Ovary (tissue), 9 donors: ENCODE data around the gene SCG5. TPM values are rescaled to one million over a fixed set of nuclear protein-coding genes. Genes with fewer than 3 reads are reported as not detected.

Experiments used
- DNase-seq, 5 donors: peaks; one replicate each; pipeline ENCODE4 v3.0.0-alpha.2; 2019 to 2020
- H3K27ac ChIP-seq, 2 donors: fragments of 200-600 bp; one replicate each; pipeline versions ENCODE4 v1.5.1 to v1.8.0; 2019 to 2022
- H3K27me3 ChIP-seq: fragments of 200-600 bp; one replicate; pipeline ENCODE4 v1.8.0; 2022
- H3K36me3 ChIP-seq: fragments of 200-600 bp; sonication (generic); one replicate; pipeline ENCODE4 v1.5.1; 2019
- H3K4me1 ChIP-seq: one replicate; pipeline ENCODE4 v1.8.1; 2013; ENCODE audit warnings: mild to moderate bottlenecking, moderate library complexity; ENCODE audit not compliant: insufficient read depth
- H3K4me3 ChIP-seq: fragments of 200-600 bp; sonication (generic); one replicate; pipeline ENCODE4 v1.5.1; 2017
- H3K9me3 ChIP-seq, 2 donors: fragments of 200-600 bp in 1 of 2; sonication (generic) in 1 of 2; one replicate each; pipeline versions ENCODE4 v1.5.1 to v1.8.1; 2013 to 2019; ENCODE audit warnings: mild to moderate bottlenecking in 1 of 2, moderate library complexity in 1 of 2
- CTCF ChIP-seq, 3 donors: fragments of 450-650 bp in 2 of 3; fragments of 200-600 bp in 1 of 3; IDR thresholded peaks; one replicate each; pipeline versions ENCODE4 v1.5.1 to v1.8.0; 2016 to 2022; ENCODE audit warnings: antibody characterized with exemption in 3 of 3, mild to moderate bottlenecking in 1 of 3
- EP300 ChIP-seq: sonication (generic); formaldehyde crosslinking; IDR thresholded peaks from one replicate; pipeline ENCODE4 v1.6.1; 2017; ENCODE audit warnings: antibody characterized with exemption
- POLR2A ChIP-seq: fragments of 450-650 bp; IDR thresholded peaks from one replicate; pipeline ENCODE4 v1.6.1; 2017; ENCODE audit warnings: antibody characterized with exemption, mild to moderate bottlenecking, moderate library complexity
- WGBS, 3 donors: extraction: QIAGEN DNeasy Blood & Tissue Kit in 1 of 3; methylation state at CpG; one replicate each; pipeline versions ENCODE4 v1.1.5 to v1.1.7; 2013 to 2017; 5-methylcytosine and 5-hydroxymethylcytosine counted together
- intact Hi-C, 4 donors: fragments of 100-400 bp; cut with DNase I; formaldehyde crosslinking; loops; one replicate each; pipeline versions ENCODE4 v1.11.0 to v1.15.1; 2022 to 2023
- polyA plus RNA-seq, 2 donors: library from polyadenylated mRNA; stranded (reverse); fragments of 200-250 nt in 1 of 2; fragments of 350-450 nt in 1 of 2; fragmentation: Illumina TruSeq in 1 of 2; extraction: RNeasy Lipid Tissue Mini Kit (QIAGEN cat#74804) in 1 of 2; gene quantifications; one replicate each; pipeline ENCODE4 v1.2.3, GENCODE V29; 2013 to 2014
- total RNA-seq, 7 donors: library from RNA; depleted of rRNA in 2 of 7; stranded (reverse); fragments of >200 nt in 2 of 7; fragmentation: NEBNext Ultra II Directional in 3 of 7; extraction: Animal tissue kit (Norgen Biotek cat#: 25700) in 3 of 7; gene quantifications; one replicate each; pipeline versions ENCODE4 v1.1.0 to v1.2.4, GENCODE V29; 2016 to 2023
- donor health status: DM: no; HTN: no; CAD: no; lungs with moderate emphysema.
- donor health status: DM: no; HTN: no; CAD: no.
- donor health status: Bipolar disorder and iron deficiency.
- donor health status: DM: yes; HTN: yes; CAD: no.
- donor health status: DM: no; HTN: no; CAD: no.
- donor health status: DM: yes; HTN: yes; CAD: no.

SCG5 gene
- total and polyA plus RNA-seq, 9 donors: 0.63 to 34.1 (median 3.7) TPM; not detected in 1

- Histone ChIP-seq H3K27me3 (no peaks in the 10 kb centered on the region), H3K9me3 (no peaks in the 10 kb centered on the region), H3K27ac (no peak overlapping the region), H3K36me3 (no peaks in the 10 kb centered on the region), H3K4me3 (no peak overlapping the region), H3K4me1 (no peaks in the 10 kb centered on the region)
- DNase-seq: no peak
- WGBS, 3 donors: 74 to 78% (median 78%) methylated on average over 8 of the region's 8 CpGs
- intact Hi-C loops: no loop called here
- TF ChIP-seq CTCF (IDR thresholded peaks at IDR 0.05) (no peak), EP300 (no peak), POLR2A (no peak)
Measured at GRCh38 chr15:32683906-32684584, 42.5 kb downstream of the SCG5 start.

- 4 to 19% (median 10%) methylated on average over 1 of the region's 1 CpG for WGBS, 3 donors
Measured at GRCh38 chr15:32685576-32685975, 44.1 kb downstream of the SCG5 start.

GRCh38 chr15:32687556-32687955 is 46.0 kb downstream of the SCG5 start:
- TF ChIP-seq CTCF (IDR thresholded peaks at IDR 0.05): no peak
- TF ChIP-seq POLR2A: no peak
- TF ChIP-seq EP300: no peak
- Histone ChIP-seq H3K36me3 (no peaks in the 10 kb centered on the region), H3K4me3 (no peak overlapping the region), H3K27ac (no peak overlapping the region), H3K4me1 (no peaks in the 10 kb centered on the region), H3K9me3 (no peaks in the 10 kb centered on the region), H3K27me3 (no peaks in the 10 kb centered on the region)
- DNase-seq: no peak
- intact Hi-C loops: no loop called here
- 73 to 90% (median 83%) methylated on average over 5 of the region's 5 CpGs for WGBS, 3 donors

More at GRCh38 chr15:32685576-32685975, 44.1 kb downstream of the SCG5 start:
- Histone ChIP-seq H3K4me1 (no peaks in the 10 kb centered on the region), H3K4me3 (no peak overlapping the region), H3K27ac (no peak overlapping the region), H3K36me3 (no peaks in the 10 kb centered on the region), H3K9me3 (no peaks in the 10 kb centered on the region), H3K27me3 (no peaks in the 10 kb centered on the region)
- TF ChIP-seq POLR2A (no peak), CTCF (IDR thresholded peaks at IDR 0.05) (no peak), EP300 (no peak)
- no peak for DNase-seq
- intact Hi-C loops: no loop called here

DNA sequence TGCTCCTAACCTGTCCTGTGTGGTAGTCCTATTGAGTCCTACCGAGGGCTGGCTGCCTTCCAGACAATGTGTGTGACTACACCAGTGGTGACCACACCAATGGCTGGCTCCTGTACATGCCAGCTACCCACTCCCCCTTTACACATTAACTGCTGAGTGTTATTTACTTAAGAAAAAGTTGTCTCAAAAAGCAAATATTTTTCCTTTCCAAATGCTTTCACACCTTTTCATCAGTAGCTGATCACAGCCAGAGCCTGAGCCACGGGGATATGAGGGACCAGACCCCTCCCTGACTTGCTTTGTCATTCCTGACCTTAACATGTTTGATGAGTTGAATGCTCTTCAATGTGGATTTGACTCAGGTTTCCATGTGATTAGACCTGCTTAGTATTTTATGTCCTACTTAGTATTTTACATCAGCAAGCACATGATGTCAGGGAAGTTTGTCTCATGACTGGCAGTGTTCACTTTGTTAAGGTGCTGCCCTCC is 46.7 kb downstream of the SCG5 start:
- no peak for DNase-seq
- no peaks in the 10 kb centered on the region for H3K27me3 ChIP-seq
- TF ChIP-seq CTCF (IDR thresholded peaks at IDR 0.05): no peak
- TF ChIP-seq POLR2A: no peak
- no peak for TF ChIP-seq EP300
- H3K4me1 ChIP-seq: no peaks in the 10 kb centered on the region
- H3K4me3 ChIP-seq: no peak overlapping the region
- WGBS, 3 donors: 75 to 84% (median 81%) methylated on average over 2 of the region's 2 CpGs
- H3K27ac ChIP-seq: no peak overlapping the region
- intact Hi-C loops: no loop called here
- H3K9me3 ChIP-seq: no peaks in the 10 kb centered on the region
- no peaks in the 10 kb centered on the region for H3K36me3 ChIP-seq
